HepG2 (cell line): Measurements from ENCODE around the gene MXD1. TPM values are rescaled to one million over a fixed set of nuclear protein-coding genes. Genes with fewer than 3 reads are reported as not detected.

ENCODE experiments used
- ADNP ChIP-seq: sonication (generic); formaldehyde crosslinking; IDR thresholded peaks from 2 replicates; pipeline ENCODE4 v1.4.0; 2020; ENCODE audit warnings: missing genetic modification reagents
- DPF2 ChIP-seq: sonication (generic); formaldehyde crosslinking; IDR thresholded peaks from 2 replicates; pipeline ENCODE4 v1.4.0; 2020; ENCODE audit warnings: mild to moderate bottlenecking, low read depth, missing genetic modification reagents, borderline replicate concordance
- HNF4G ChIP-seq, 2 experiments: sonication (generic) in 1 of 2; formaldehyde crosslinking in 1 of 2; IDR thresholded peaks; 2 replicates each; pipeline versions ENCODE4 v1.4.0 to v1.6.1; 2011 to 2020; ENCODE audit warnings: borderline replicate concordance in 2 of 2, low read depth in 2 of 2, mild to moderate bottlenecking in 2 of 2, low read length in 1 of 2, missing genetic modification reagents in 1 of 2, moderate library complexity in 1 of 2
- JARID2 ChIP-seq: sonication (generic); formaldehyde crosslinking; IDR thresholded peaks from 2 replicates; pipeline ENCODE4 v1.8.1; 2023; ENCODE audit warnings: missing genetic modification reagents, inconsistent platforms; ENCODE audit not compliant: insufficient replicate concordance
- PCBP2 ChIP-seq: fragments of 200-400 bp; formaldehyde crosslinking; optimal IDR thresholded peaks from 2 replicates; pipeline ENCODE3; 2018; ENCODE audit warnings: low read length, low read depth; ENCODE audit not compliant: poor library complexity, severe bottlenecking
- RARA ChIP-seq: IDR thresholded peaks from 2 replicates; pipeline ENCODE4 v1.6.1; 2016; ENCODE audit warnings: missing genetic modification reagents, missing compliant biosample characterization
- SOX6 ChIP-seq, 2 experiments: fragments of 450-650 bp in 1 of 2; sonication (generic) in 1 of 2; formaldehyde crosslinking in 1 of 2; IDR thresholded peaks; 2 replicates each; pipeline versions ENCODE4 v1.4.0 to v1.6.1; 2017 to 2020; ENCODE audit warnings: antibody characterized with exemption in 1 of 2, mild to moderate bottlenecking in 1 of 2, missing genetic modification reagents in 1 of 2
- SP4 ChIP-seq: sonication (generic); formaldehyde crosslinking; IDR thresholded peaks from 2 replicates; pipeline ENCODE4 v1.8.1; 2023; ENCODE audit warnings: mild to moderate bottlenecking, missing genetic modification reagents
- TAF1 ChIP-seq: sonication (generic); formaldehyde crosslinking; IDR thresholded peaks from 2 replicates; pipeline ENCODE4 v1.4.0; 2020; ENCODE audit warnings: missing genetic modification reagents
- TCF12 ChIP-seq, 2 experiments: fragments of 450-650 bp in 1 of 2; sonication (generic) in 1 of 2; formaldehyde crosslinking in 1 of 2; IDR thresholded peaks; 2 replicates each; pipeline versions ENCODE4 v1.6.1 to v1.8.0; 2017 to 2022; ENCODE audit warnings: antibody characterized with exemption in 1 of 2, mild to moderate bottlenecking in 1 of 2, missing genetic modification reagents in 1 of 2, moderate library complexity in 1 of 2
- TEAD3 ChIP-seq: optimal IDR thresholded peaks from 2 replicates; pipeline ENCODE3; 2016; ENCODE audit warnings: borderline replicate concordance
- ZBED4 ChIP-seq: sonication (generic); formaldehyde crosslinking; IDR thresholded peaks from 2 replicates; pipeline ENCODE4 v1.4.0; 2020; ENCODE audit warnings: missing genetic modification reagents, borderline replicate concordance
- ZBTB33 ChIP-seq: sonication (generic); formaldehyde crosslinking; IDR thresholded peaks from 2 replicates; pipeline ENCODE4 v1.4.0; 2020; ENCODE audit warnings: missing genetic modification reagents
- ZKSCAN5 ChIP-seq: sonication (generic); formaldehyde crosslinking; IDR thresholded peaks from 2 replicates; pipeline ENCODE4 v1.5.1; 2020; ENCODE audit warnings: mild to moderate bottlenecking, missing genetic modification reagents
- ZMYM4 ChIP-seq: sonication (generic); formaldehyde crosslinking; IDR thresholded peaks from 2 replicates; pipeline ENCODE4 v1.8.1; 2023; ENCODE audit warnings: mild to moderate bottlenecking, missing genetic modification reagents
- ZNF496 ChIP-seq: sonication (generic); formaldehyde crosslinking; IDR thresholded peaks from 2 replicates; pipeline ENCODE4 v1.8.1; 2023; ENCODE audit warnings: mild to moderate bottlenecking, moderate library complexity, missing genetic modification reagents; ENCODE audit not compliant: insufficient replicate concordance
- ZNF570 ChIP-seq: sonication (generic); formaldehyde crosslinking; IDR thresholded peaks from 2 replicates; pipeline ENCODE4 v1.4.0; 2020; ENCODE audit warnings: mild to moderate bottlenecking, missing genetic modification reagents, borderline replicate concordance
- polyA plus RNA-seq, 8 experiments: library from polyadenylated mRNA; depleted of rRNA in 3 of 8; stranded (reverse) in 7 of 8; unstranded in 1 of 8; fragments of >200 nt; fragmentation: Illumina TruSeq in 4 of 8; extraction: Trizol in 4 of 8; gene quantifications; 2 replicates each; pipeline versions ENCODE4 v1.2.1 to v1.2.3, GENCODE V29; 2011 to 2016; ENCODE audit warnings: low read depth in 4 of 8, missing spikeins in 1 of 8, mixed read lengths in 1 of 8; ENCODE audit not compliant: insufficient read depth in 1 of 8
- total RNA-seq, 5 experiments: library from RNA; depleted of rRNA; stranded (reverse); fragments of >200 nt; fragmentation: Illumina TruSeq; extraction: Trizol; gene quantifications; 2 replicates each; pipeline ENCODE4 v1.2.3, GENCODE V29; 2016; ENCODE audit warnings: low read depth in 1 of 5
- TF ChIP-seq, protein P1 (sequence below): sonication (generic); formaldehyde crosslinking; IDR thresholded peaks from 2 replicates; pipeline ENCODE4 v1.5.0; 2020; ENCODE audit warnings: mild to moderate bottlenecking, missing genetic modification reagents

Gene MXD1
- total and polyA plus RNA-seq, 2 of the 13 experiments (the other 11 are each of a cell fraction or from before 2014, with no cell fraction given), result 6.4 to 14.9 TPM

GRCh38 chr2:69914164-69914949, 552 bp upstream of the MXD1 start (continued):
- TF ChIP-seq ZKSCAN5 (peak; percentile 75; the same call in 1 of the 2 replicates), SP4 (CRISPR knock-in tag) (peak; percentile 97), ZBED4 (CRISPR knock-in tag) (peak; percentile 87; the same call in 1 of the 2 replicates), ZNF496 (CRISPR knock-in tag) (no peak), ADNP (CRISPR knock-in tag) (no peak), TEAD3 (CRISPR knock-in tag) (peak; percentile 44), SOX6 (IDR thresholded peaks at IDR 0.05) (no peak), SOX6 (CRISPR knock-in tag; IDR thresholded peaks at IDR 0.05) (peak; percentile 63), HNF4G (IDR thresholded peaks at IDR 0.05; ENCODE audit: borderline replicate concordance, low read depth, low read length) (0 out of 2 replicates have a peak, but pooled peaks have one; percentile 5), HNF4G (CRISPR knock-in tag; IDR thresholded peaks at IDR 0.05; ENCODE audit: borderline replicate concordance, low read depth) (peak; percentile 62; the same call in 1 of the 2 replicates), ZMYM4 (CRISPR knock-in tag) (peak; percentile 90), DPF2 (CRISPR knock-in tag) (no peak), PCBP2 (no peak), TAF1 (CRISPR knock-in tag) (peak; percentile 91), TCF12 (IDR thresholded peaks at IDR 0.05) (no peak), TCF12 (CRISPR knock-in tag; IDR thresholded peaks at IDR 0.05) (no peak), JARID2 (peak; percentile 77), RARA (CRISPR knock-in tag) (peak; percentile 58), ZNF570 (0 out of 2 replicates have a peak, but pooled peaks have one; percentile 69), ZBTB33 (CRISPR knock-in tag) (peak; percentile 56; the same call in 1 of the 2 replicates)
- TF ChIP-seq, protein P1, sequence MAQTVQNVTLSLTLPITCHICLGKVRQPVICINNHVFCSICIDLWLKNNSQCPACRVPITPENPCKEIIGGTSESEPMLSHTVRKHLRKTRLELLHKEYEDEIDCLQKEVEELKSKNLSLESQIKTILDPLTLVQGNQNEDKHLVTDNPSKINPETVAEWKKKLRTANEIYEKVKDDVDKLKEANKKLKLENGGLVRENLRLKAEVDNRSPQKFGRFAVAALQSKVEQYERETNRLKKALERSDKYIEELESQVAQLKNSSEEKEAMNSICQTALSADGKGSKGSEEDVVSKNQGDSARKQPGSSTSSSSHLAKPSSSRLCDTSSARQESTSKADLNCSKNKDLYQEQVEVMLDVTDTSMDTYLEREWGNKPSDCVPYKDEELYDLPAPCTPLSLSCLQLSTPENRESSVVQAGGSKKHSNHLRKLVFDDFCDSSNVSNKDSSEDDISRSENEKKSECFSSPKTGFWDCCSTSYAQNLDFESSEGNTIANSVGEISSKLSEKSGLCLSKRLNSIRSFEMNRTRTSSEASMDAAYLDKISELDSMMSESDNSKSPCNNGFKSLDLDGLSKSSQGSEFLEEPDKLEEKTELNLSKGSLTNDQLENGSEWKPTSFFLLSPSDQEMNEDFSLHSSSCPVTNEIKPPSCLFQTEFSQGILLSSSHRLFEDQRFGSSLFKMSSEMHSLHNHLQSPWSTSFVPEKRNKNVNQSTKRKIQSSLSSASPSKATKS, result peak; percentile 85; the same call in 1 of the 2 replicates
